Measurements from ENCODE around the gene RAG1. TPM values are rescaled to one million over a fixed set of nuclear protein-coding genes. Genes with fewer than 3 reads are reported as not detected.
A peak's percentile ranks its signal among the peaks of the same experiment; 100 is the strongest.

Gene RAG1
- total RNA-seq, 1 donor from 2014 or later, result 1.0 TPM

- DNase-seq, result no peak
Observed at GRCh38 chr11:36591433-36591832, 23.6 kb downstream of the RAG1 start.

GRCh38 chr11:36594316-36594989, 26.6 kb downstream of the RAG1 start, which contains the start of gene IFTAP:
Gene IFTAP (plus strand): TSS chr11:36594502. CDS start chr11:36610104, 15,602 bp downstream.
- DNase-seq, result peak; percentile 93

- no peak for DNase-seq
Observed at GRCh38 chr11:36596880-36597279, 29.1 kb downstream of the RAG1 start.

GRCh38 chr11:36598051-36598450, 30.2 kb downstream of the RAG1 start, which contains the start of gene RAG2:
Gene RAG2 (minus strand): TSS chr11:36598236. CDS start chr11:36594168, 4,068 bp downstream.
- no peak for DNase-seq

- no peak for DNase-seq
Observed at GRCh38 chr11:36600180-36600579, 32.4 kb downstream of the RAG1 start.

- DNase-seq, result no peak
Observed at GRCh38 chr11:36601155-36601554, 33.3 kb downstream of the RAG1 start.

- DNase-seq, result no peak
Observed at GRCh38 chr11:36602135-36602534, 34.3 kb downstream of the RAG1 start.

GRCh38 chr11:36605221-36606216, 37.7 kb downstream of the RAG1 start:
- DNase-seq, result no peak

- DNase-seq, result no peak
Observed at GRCh38 chr11:36608491-36609199, 40.8 kb downstream of the RAG1 start.

- no peak for DNase-seq
Observed at GRCh38 chr11:36609383-36609782, 41.6 kb downstream of the RAG1 start.

GRCh38 chr11:36615826-36616225, 48.0 kb downstream of the RAG1 start:
- DNase-seq, result no peak

- no peak for DNase-seq
Observed at GRCh38 chr11:36617543-36618362, 49.9 kb downstream of the RAG1 start.

- DNase-seq, result no peak
Observed at GRCh38 chr11:36618363-36619047, 50.7 kb downstream of the RAG1 start.

GRCh38 chr11:36619502-36619901, 51.7 kb downstream of the RAG1 start:
- DNase-seq, result peak; percentile 50

GRCh38 chr11:36620246-36620645, 52.4 kb downstream of the RAG1 start:
- DNase-seq, result no peak

GRCh38 chr11:36622431-36623136, 54.8 kb downstream of the RAG1 start:
- DNase-seq, result peak; percentile 50

GRCh38 chr11:36623494-36623893, 55.7 kb downstream of the RAG1 start:
- no peak for DNase-seq

- no peak for DNase-seq
Observed at GRCh38 chr11:36627006-36627405, 59.2 kb downstream of the RAG1 start.

- DNase-seq, result no peak
Observed at GRCh38 chr11:36627471-36627870, 59.7 kb downstream of the RAG1 start.

- DNase-seq, result no peak
Observed at GRCh38 chr11:36628141-36628540, 60.3 kb downstream of the RAG1 start.

Measured in dermis blood vessel endothelial cell (primary cell).